HCT116 (cell line): ENCODE results near the gene PRR16. TPM values are rescaled to one million over a fixed set of nuclear protein-coding genes. Genes with fewer than 3 reads are reported as not detected.

Experiments
- ATAC-seq: fragments of 200-7000 bp; cut with Tn5 transposase; 2 replicates; pipeline ENCODE4 v1.9.1; 2020; ENCODE audit warnings: mild to moderate bottlenecking, moderate library complexity
- BruUV-seq: library from RNA; stranded (reverse); fragments of 400-500 nt; replicated peaks from 2 replicates; lab custom pipeline; 2021; lab: Mats Ljungman, UMichigan
- CTCF ChIA-PET: fragments of 300-600 bp; sonication (Branson Sonifier 250); formaldehyde crosslinking; loops from one replicate; lab custom pipeline; 2021; ENCODE audit warnings: antibody characterized with exemption; lab: Charles Lee
- POLR2A ChIA-PET: fragments of 300-600, 350-600 bp; sonication (Branson Sonifier 250); formaldehyde crosslinking; loops from one replicate; lab custom pipeline; 2021; ENCODE audit warnings: antibody characterized with exemption; lab: Charles Lee
- RAD21 ChIA-PET, 2 experiments: fragments of 300-600 bp; sonication (Branson Sonifier 250); formaldehyde crosslinking; loops; one replicate each; lab custom pipeline; 2023; ENCODE audit warnings: low total read pairs in 2 of 2; ENCODE audit not compliant: uncharacterized antibody in 2 of 2, unreplicated experiment in 2 of 2, low non-redundant PET in 1 of 2; lab: Charles Lee
- DNase-seq: peaks from one replicate; pipeline ENCODE4 v3.0.0-alpha.2; 2010; ENCODE audit warnings: low read depth, low spot score
- H2AFZ ChIP-seq: fragments of 200-600 bp; shearing (Covaris generic), sonication (generic); 2 replicates; pipeline ENCODE4 v1.6.1; 2017; ENCODE audit warnings: low read depth, mixed run types, mixed read lengths, antibody characterized with exemption, low read length; ENCODE audit not compliant: poor library complexity, severe bottlenecking
- H3K27ac ChIP-seq: 2 replicates; pipeline ENCODE4 v1.5.1; 2012; ENCODE audit warnings: low read depth, low read length
- H3K27me3 ChIP-seq: fragments of 200-600 bp; sonication (generic); 2 replicates; pipeline ENCODE4 v1.6.1; 2016; ENCODE audit warnings: mixed run types, low read length, mixed read lengths; ENCODE audit not compliant: insufficient read depth
- H3K36me3 ChIP-seq, 2 experiments: fragments of 200-500 bp in 1 of 2; fragments of 200-600 bp in 1 of 2; sonication (Bioruptor generic) in 1 of 2; sonication (generic) in 1 of 2; 2 replicates each; pipeline versions ENCODE4 v1.5.1 to v1.6.1; 2014 to 2016; ENCODE audit warnings: low read length in 2 of 2, inconsistent platforms in 1 of 2, mixed read lengths in 1 of 2, mixed run types in 1 of 2; ENCODE audit not compliant: insufficient read depth in 2 of 2, control insufficient read depth in 1 of 2
- H3K4me1 ChIP-seq, 2 experiments: fragments of 200-600 bp in 1 of 2; sonication (generic) in 1 of 2; 2 replicates each; pipeline versions ENCODE4 v1.5.1 to v1.6.1; 2012 to 2017; ENCODE audit warnings: low read length in 2 of 2, inconsistent platforms in 1 of 2, mild to moderate bottlenecking in 1 of 2, mixed read lengths in 1 of 2, mixed run types in 1 of 2, moderate library complexity in 1 of 2; ENCODE audit not compliant: insufficient read depth in 2 of 2, control insufficient read depth in 1 of 2
- H3K4me2 ChIP-seq: fragments of 200-600 bp; sonication (generic); 2 replicates; pipeline ENCODE4 v1.6.1; 2017; ENCODE audit warnings: mixed run types, low read length, mixed read lengths
- H3K4me3 ChIP-seq, 2 experiments: fragments of 200-600 bp in 1 of 2; sonication (generic) in 1 of 2; replicated peaks in 1 of 2; 2 replicates each; pipeline ENCODE4 v1.5.1; 2011 to 2016; ENCODE audit warnings: low read length in 2 of 2, control low read depth in 1 of 2, low read depth in 1 of 2, mild to moderate bottlenecking in 1 of 2, mixed read lengths in 1 of 2, mixed run types in 1 of 2
- H3K79me2 ChIP-seq: fragments of 200-600 bp; sonication (generic); 2 replicates; pipeline ENCODE4 v1.6.1; 2017; ENCODE audit warnings: mild to moderate bottlenecking, mixed run types, low read length, moderate library complexity, mixed read lengths; ENCODE audit not compliant: insufficient read depth
- H3K9ac ChIP-seq: fragments of 200-600 bp; sonication (generic); 2 replicates; pipeline ENCODE4 v1.6.1; 2016; ENCODE audit warnings: low read length, mixed read lengths
- H3K9me2 ChIP-seq: fragments of 200-600 bp; sonication (generic), shearing (Covaris generic); 2 replicates; pipeline ENCODE4 v1.6.1; 2017; ENCODE audit warnings: mixed run types, mild to moderate bottlenecking, moderate library complexity; ENCODE audit not compliant: insufficient read depth
- H3K9me3 ChIP-seq, 2 experiments: fragments of 200-500 bp in 1 of 2; fragments of 200-600 bp in 1 of 2; sonication (Bioruptor generic) in 1 of 2; sonication (generic) in 1 of 2; 2 replicates each; pipeline ENCODE4 v1.6.1; 2014 to 2017; ENCODE audit warnings: low read length in 2 of 2, mixed read lengths in 2 of 2, inconsistent platforms in 1 of 2, low read depth in 1 of 2, mild to moderate bottlenecking in 1 of 2, mixed run types in 1 of 2, moderate library complexity in 1 of 2; ENCODE audit not compliant: control insufficient read depth in 1 of 2, insufficient read depth in 1 of 2
- H4K20me1 ChIP-seq: fragments of 200-600 bp; sonication (generic), shearing (Covaris generic); 2 replicates; pipeline ENCODE4 v1.6.1; 2017; ENCODE audit warnings: mixed run types, mild to moderate bottlenecking, moderate library complexity; ENCODE audit not compliant: insufficient read depth
- ATF3 ChIP-seq: IDR thresholded peaks from 2 replicates; pipeline ENCODE4 v1.6.1; 2012
- CBX3 ChIP-seq: IDR thresholded peaks from 2 replicates; pipeline ENCODE4 v1.6.1; 2012; ENCODE audit warnings: low read depth
- CEBPB ChIP-seq: IDR thresholded peaks from 2 replicates; pipeline ENCODE4 v1.6.1; 2012; ENCODE audit warnings: low read depth
- CTCF ChIP-seq, 3 experiments: fragments of 200-600 bp in 1 of 3; sonication (generic) in 1 of 3; IDR thresholded peaks in 2 of 3; conservative IDR thresholded peaks in 1 of 3; 2 replicates each; pipeline ENCODE4 v1.5.1; 2012 to 2017; ENCODE audit warnings: low read depth in 2 of 3, low read length in 2 of 3, antibody characterized with exemption in 1 of 3, borderline replicate concordance in 1 of 3, control low read depth in 1 of 3, mild to moderate bottlenecking in 1 of 3, mixed read lengths in 1 of 3, mixed run types in 1 of 3, moderate library complexity in 1 of 3; ENCODE audit not compliant: insufficient read depth in 1 of 3
- EGR1 ChIP-seq: IDR thresholded peaks from 2 replicates; pipeline ENCODE4 v1.6.1; 2012; ENCODE audit warnings: low read depth
- REST ChIP-seq: IDR thresholded peaks from 2 replicates; pipeline ENCODE4 v1.6.1; 2012; ENCODE audit warnings: low read depth
- SRF ChIP-seq: IDR thresholded peaks from 2 replicates; pipeline ENCODE4 v1.6.1; 2012; ENCODE audit warnings: low read depth
- TCF7L2 ChIP-seq: IDR thresholded peaks from 2 replicates; pipeline ENCODE4 v1.7.0; 2011; ENCODE audit warnings: borderline replicate concordance, inconsistent platforms; ENCODE audit not compliant: insufficient read depth, insufficient read length; ENCODE audit errors: extremely low read depth
- YY1 ChIP-seq: IDR thresholded peaks from 2 replicates; pipeline ENCODE4 v1.6.1; 2011; ENCODE audit warnings: low read length, low read depth, moderate library complexity, mild to moderate bottlenecking; ENCODE audit not compliant: insufficient replicate concordance; ENCODE audit errors: extremely low read depth
- ZBTB33 ChIP-seq: IDR thresholded peaks from 2 replicates; pipeline ENCODE4 v1.6.1; 2011; ENCODE audit warnings: mild to moderate bottlenecking, low read length, moderate library complexity; ENCODE audit not compliant: insufficient replicate concordance; ENCODE audit errors: extremely low read depth
- ZFX ChIP-seq: fragments of 450-650 bp; IDR thresholded peaks from 2 replicates; pipeline ENCODE4 v1.6.1; 2017
- intact Hi-C: fragments of 100-400 bp; cut with micrococcal nuclease; formaldehyde crosslinking; loops from 2 replicates; pipeline ENCODE4 v1.10.0; 2022
- total RNA-seq: library from RNA; stranded (reverse); gene quantifications from one replicate; pipeline ENCODE4 v1.2.1, GENCODE V29; 2021; ENCODE audit not compliant: unreplicated experiment

Gene PRR16
- total RNA-seq, 1 experiment from 2014 or later, result 0.42 TPM

GRCh38 chr5:120466341-120467006, 2.4 kb downstream of the PRR16 start (continued):
- no peak for TF ChIP-seq ZBTB33

- POLR2A ChIA-PET, result no interaction called here
- BruUV-seq, result no TSS peak
- no peak for TF ChIP-seq ZBTB33
- no peak for TF ChIP-seq CTCF (IDR thresholded peaks at IDR 0.05 in 2 of 3, conservative IDR thresholded peaks at IDR 0.05 in 1 of 3; ENCODE audit: borderline replicate concordance in 1 of 3, insufficient read depth in 1 of 3, low read depth in 2 of 3, low read length in 2 of 3)
- TF ChIP-seq EGR1, result no peak
- no peak for TF ChIP-seq TCF7L2
- TF ChIP-seq SRF, result no peak
- TF ChIP-seq YY1, result no peak
- no peak for TF ChIP-seq ZFX
- no peak for TF ChIP-seq CBX3
- no peak for TF ChIP-seq REST
- TF ChIP-seq CEBPB, result no peak
- no peak for TF ChIP-seq ATF3
Observed at GRCh38 chr5:120471971-120472370, 7.9 kb downstream of the PRR16 start.

More at GRCh38 chr5:120471971-120472370, 7.9 kb downstream of the PRR16 start:
- Histone ChIP-seq H3K79me2 (no peaks in the 10 kb centered on the region), H3K27me3 (no peaks in the 10 kb centered on the region), H2AFZ (no peak overlapping the region), H3K36me3 (no peaks in the 10 kb centered on the region), H3K27ac (no peak overlapping the region), H3K4me3 (no peak overlapping the region), H3K4me2 (no peak overlapping the region), H3K9me3 (no peaks in the 10 kb centered on the region), H3K9ac (no peak overlapping the region), H3K9me2 (no peaks in the 10 kb centered on the region), H3K4me1 (no peaks in the 10 kb centered on the region), H4K20me1 (no peaks in the 10 kb centered on the region)
- intact Hi-C loops, result no loop called here
- DNase-seq (no peak), ATAC-seq (no peak)
- RAD21 ChIA-PET, result no interaction called here
- CTCF ChIA-PET, result no interaction called here
